Cortex of kidney (tissue), 1 donor: ENCODE results near the gene EIF5.

Experiments
- DNase-seq: peaks from one replicate; lab custom pipeline; 2025; lab: John Stamatoyannopoulos, UW

The EIF5 gene

DNA sequence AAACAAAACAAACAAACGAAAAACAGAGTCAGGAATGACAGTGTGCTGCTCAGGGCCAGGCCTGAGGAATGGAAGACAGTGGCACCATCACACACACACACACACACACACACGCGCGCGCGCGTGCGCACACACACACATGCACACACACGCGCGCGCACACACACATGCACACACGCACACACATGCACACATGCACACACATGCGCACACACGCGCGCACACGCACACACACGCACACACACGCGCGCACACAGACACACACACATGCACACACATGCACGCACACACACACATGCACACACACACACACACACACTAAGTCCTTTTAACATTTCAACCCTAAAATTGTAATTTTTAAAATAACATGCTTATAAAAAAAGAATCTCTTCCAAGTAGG lies 38.0 kb downstream of the EIF5 start:
- DNase-seq = no peak

DNA sequence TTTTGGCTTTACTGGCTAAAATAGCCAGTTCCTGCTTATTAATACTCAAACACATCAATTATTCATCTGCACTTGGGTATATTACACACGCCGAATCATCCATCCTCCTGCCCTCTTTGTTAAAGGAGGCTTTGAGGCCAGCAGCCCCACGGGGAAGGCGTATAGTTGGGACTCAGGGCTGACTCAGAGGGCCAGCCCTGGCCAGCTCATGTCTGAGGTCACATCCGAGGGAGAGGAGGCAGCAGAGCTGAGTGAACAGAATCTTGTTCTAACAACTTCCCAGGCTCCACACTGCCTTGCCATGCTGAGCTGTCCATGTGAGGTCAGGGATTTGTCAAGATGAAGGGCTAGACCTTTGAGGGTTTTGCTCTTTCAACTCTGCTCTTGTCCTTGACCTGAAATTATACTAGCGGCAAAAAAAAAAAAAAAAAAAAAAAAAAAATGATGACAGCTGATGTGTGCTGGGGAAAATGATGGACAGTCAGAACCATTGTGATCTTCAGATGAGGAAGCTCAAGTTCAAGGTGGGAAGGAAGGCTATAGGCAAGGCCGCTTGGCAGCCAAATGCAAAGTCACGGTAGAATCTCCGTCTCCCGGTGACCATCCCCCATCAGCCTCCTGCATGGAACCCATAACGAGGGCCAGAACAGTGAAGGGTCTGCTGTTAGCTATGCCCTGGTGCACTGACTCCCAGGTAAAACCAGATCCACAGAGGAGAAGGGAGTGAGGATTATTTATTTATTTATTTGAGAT lies 38.7 kb downstream of the EIF5 start:
- DNase-seq = no peak

DNA sequence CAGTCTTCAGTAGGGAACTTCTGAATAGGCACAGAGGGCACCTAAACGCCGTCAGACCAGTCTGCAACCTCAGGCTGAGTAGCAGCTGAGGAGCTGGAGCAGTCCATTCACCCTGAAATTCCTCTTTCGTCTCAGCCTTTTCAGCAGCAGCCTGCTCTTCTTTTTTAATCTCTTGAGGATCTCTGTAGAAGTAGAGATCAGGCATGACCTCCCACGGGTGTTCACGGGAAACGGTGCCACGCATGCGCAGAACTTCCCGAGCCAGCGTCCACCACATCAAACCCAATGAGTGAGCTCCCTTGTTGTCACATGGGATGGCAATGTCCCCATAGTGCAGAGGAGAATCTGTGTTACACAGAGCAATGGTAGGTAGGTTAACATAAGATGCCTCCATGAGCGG lies 40.1 kb downstream of the EIF5 start:
- DNase-seq = no peak

DNA sequence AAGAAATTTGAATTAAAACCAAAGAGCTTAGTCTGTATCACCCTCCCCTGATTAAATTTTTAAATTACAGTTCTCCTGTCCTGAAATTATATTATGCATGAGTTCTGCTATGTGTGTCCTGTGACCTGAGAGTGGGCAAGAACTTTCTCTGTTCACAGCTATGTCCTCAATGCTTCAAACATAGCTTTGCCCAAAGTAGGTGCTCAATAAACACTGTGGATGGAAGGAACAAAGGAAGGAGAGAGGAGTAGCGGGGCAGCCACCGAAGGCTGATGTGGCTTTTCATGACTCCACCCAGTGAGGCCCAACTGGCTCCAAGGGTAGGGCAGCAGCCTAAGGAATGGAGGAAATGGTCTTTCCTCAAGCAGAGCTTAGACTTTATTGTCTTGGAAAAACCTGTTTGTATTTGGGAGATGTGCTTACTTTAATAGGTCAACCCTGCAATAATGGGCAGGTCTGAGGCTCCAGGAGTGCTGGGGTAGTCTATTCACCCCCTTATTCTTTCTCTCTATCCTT lies 43.5 kb downstream of the EIF5 start:
- DNase-seq = no peak

DNA sequence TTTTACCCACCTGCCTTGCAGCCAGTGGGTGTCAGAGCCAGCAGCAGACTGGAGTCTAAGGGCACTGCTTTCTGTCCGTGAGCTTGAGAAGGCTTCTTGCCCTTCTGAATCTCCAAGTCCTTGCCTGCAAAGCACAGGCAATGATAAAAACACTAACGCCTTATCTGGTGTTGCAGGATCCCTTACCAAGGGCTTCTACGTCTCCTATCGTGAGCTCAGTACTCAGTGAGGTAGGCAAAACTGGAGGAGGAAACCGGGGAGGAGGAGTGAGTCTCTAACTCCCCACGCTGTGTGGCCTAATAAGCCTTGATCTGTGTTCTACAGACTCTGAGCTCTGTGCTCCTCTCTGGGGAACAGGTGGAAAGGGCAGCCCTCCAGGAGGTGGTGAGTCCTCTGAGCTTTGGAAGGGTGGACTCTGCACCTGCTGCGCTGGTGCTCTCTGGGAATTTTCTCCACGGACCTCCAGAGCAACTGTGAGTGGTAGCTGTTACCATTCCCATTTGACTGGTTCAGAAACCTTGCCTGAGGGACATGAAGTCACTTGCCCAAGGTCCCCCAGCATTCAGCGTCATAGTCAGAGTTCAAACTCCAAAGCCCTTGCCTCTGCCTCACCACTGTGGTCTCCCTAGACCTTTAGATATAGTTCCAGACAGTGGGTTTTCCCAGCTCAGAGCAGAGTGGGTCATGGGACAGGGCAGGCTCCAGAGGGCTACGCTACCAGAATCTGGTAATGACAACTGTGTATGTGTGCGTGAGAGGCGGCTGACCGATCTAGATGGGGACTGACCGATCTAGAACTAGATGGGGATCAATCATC lies 44.2 kb downstream of the EIF5 start:
- no peak for DNase-seq

DNA sequence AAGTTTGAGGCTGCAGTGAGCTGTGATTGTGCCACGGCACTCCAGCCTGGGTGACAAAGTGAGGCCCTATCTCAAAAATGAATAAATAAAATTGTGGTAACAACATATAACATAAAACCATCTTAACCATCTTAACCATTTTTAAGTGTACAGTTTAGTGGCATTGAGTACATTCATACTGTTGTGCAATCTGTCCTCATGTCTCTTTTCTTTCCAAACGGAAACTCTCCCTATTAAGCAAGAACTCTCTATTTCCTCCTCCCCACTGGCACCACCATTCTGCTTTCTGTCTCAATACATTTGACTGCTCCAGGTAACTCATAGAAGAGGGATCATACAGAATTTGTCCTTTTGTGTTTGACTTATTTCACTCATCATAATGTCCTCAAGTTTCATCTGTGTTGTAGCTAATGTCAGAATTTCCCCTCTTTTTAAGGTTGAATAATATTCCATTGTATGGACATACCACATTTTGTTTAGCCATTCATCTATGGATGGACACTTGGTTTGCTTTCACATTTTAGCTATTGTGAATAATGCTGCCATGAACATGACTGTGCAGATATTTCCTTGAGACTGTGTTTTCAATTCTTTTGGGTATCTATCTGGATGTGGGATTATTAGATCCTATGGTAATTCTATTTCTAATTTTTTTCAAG lies 46.8 kb downstream of the EIF5 start:
- DNase-seq = no peak

DNA sequence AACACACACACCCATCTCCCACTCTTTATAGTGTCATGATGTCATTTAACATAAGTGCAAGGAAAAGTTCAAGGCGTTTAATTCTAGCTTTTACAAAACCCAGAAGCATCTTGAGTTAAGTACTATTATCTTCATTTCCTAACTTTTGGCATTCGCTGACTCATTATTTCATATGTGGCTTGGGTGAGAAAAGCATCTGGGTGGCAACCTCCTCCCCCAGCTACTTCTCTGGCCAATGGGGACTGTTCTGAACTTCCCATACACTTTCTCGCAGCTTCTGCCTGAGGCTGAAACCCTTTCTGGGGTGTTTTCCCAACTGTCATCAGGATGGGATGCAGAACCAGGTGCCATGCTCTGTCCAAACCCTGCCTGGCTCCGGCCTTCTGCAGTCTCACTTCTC lies 48.3 kb downstream of the EIF5 start:
- no peak for DNase-seq

DNA sequence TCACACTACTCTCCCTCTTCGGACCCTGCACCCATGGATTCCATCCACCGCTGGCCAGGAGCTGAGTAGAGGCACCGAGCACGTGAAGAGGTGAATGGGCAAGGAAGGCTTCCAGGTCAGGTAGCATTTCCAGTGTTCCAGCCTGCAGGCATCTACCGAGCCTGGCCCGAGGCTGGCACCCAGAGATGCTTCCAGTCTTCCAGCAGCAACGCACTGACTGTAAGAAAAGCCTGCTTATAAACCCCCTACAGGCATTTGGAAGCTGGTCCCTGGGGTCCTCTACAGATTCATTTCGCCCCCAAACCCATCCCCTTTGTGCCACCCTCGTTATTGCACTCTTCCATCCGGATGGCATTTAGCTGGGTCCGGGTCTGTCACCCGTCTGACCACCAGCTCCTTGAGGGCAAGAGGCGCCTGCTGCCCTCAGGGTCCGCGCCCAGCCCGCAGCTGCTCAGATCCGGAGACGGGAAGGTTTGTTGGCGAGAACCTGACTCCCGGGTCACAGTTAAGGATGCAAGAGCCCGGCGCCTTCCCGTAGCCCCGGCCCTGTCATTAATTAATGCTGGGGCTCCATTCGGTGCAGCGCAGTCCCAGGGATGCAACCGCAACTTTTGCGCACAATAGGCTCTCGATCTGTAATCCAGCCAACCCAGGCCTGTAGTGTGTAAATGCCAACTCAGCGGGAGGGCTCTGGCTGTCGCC lies 50.6 kb downstream of the EIF5 start:
- DNase-seq = no peak

DNA sequence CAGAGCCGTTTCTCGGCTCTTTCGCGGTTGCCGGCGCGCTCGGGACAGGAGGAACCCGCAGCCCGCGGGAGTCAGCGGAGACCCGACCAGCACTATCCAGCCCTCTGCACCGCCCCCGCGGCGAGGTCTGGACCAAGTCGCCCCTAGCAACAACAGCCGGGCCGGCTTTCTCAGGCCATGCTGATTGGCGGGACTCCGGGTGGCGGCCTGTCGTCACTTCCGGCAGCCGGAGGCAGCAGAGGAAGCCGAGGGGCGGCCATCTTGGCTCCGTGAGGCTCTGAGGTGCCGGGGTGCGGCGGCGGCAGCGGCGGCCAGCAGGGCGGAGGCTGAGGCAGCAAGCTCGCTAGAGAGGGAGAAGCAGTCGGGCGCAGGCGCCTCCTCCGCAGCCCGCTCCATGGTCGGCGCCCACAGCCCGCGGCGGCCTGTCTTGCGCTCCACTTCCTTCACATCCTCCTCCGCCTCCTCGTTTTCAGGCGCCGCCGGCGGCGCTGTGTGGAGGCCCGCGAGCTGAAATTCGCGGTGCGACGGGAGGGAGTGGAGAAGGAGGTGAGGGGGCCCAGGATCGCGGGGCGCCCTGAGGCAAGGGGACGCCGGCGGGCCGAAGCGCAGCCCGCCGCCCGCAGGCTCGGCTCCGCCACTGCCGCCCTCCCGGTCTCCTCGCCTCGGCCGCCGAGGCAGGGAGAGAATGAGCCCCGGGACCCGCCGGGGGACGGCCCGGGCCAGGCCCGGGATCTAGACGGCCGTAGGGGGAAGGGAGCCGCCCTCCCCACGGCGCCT lies 51.3 kb downstream of the EIF5 start, which contains the start of gene MARK3:
MARK3 (plus strand) TSS at position 264 of the 777 bp plus-strand sequence. CDS start 615 bp downstream, outside the sequence.
- peak; percentile 80 for DNase-seq

DNA sequence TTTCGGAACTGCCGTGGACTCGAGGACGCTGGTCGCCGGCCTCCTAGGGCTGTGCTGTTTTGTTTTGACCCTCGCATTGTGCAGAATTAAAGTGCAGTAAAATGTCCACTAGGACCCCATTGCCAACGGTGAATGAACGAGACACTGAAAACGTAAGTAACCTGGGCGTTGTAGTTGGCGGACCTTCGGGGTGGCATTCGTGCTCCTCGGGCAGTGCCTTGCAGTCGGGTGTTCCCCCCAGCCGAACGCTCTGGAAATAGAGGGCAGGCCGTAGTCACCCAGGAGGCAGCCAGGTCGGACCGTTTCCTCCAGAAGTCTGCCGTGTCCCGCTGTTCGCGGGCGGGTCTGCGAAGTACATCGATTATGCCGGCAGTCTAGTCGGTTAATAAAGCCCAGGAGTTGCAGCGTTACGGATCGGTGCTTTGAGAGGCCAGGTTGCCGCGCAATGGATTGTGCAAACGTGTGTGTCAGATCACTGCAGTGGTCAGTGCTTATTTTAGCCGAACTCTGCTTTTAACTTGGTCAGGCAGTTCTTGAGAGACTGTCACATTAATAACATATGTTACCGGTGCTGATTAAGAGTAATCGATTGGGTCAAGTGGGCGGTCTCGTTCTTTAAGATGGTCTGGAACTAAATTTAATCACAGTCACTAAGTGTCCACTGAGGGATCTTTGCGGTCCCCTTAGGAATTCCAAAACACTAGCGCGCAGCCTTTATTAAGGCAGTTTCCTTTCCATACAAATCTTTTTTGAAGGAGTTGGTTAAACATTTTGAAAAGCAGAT lies 52.1 kb downstream of the EIF5 start:
- DNase-seq = no peak

DNA sequence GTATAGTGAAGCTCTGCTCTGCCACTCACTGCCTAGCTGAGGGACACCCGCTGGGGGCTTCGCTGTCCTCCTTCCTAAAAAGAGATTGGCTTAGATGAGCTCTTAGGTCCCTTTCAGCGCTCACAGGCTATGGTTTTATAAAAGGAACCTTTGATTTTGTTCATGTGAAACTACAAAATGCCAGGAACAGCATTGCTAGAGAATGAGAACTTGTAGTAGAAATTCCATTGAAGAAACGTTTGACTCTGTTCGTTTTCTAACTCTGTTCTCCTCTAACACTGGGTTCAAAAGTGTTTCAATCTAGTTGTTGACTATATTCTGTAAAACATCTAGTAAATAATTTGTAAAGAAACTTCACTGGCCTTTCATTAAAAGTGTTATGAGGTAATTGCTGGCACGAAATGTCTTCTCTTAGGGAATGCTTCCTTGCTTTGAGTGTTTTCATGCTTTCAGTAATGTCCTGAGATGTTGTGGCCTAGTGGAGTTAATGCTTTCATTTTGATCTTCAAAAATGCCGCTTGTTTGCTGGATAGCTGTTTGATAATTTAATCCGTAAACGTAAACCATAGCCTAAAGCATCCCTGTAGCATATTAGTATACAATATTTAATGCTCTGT lies 52.8 kb downstream of the EIF5 start:
- DNase-seq = no peak

DNA sequence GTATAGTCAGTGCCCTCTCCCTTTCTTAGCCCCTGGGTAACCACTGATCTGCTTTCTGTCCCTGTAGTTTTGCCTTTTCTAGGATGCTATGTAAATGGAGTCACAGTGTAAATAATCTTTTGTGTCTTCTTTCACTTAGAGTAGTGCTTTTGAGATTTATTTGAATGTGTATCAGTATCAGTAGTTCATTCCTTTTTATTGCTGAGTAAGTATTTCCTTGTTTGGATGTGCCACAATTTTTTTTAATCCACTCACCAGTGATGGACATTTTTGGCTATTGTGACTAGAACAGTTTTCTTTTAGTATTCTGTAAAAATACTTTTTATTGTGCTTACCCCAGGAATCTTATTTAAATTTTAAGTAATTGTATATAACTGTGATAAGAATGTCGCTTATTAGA lies 54.6 kb downstream of the EIF5 start:
- no peak for DNase-seq

DNA sequence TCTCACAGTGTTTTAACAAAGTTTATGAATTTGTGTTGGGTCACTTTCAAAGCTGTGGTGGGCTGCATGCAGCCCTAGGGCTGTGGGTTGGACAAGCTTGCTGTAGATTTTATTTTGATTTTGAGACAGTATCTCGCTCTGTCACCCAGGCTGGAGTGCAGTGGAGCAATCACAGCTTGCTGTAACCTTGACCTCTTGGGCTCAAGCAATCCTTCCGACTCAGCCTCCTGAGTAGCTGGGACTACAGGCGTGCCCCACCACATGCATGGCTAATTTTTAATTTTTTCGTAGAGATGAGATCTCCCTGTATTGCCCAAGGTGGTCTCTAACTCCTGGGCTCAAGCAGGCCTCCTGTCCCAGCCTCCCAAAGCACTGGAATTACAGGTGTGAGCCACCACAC lies 56.6 kb downstream of the EIF5 start:
- no peak for DNase-seq

DNA sequence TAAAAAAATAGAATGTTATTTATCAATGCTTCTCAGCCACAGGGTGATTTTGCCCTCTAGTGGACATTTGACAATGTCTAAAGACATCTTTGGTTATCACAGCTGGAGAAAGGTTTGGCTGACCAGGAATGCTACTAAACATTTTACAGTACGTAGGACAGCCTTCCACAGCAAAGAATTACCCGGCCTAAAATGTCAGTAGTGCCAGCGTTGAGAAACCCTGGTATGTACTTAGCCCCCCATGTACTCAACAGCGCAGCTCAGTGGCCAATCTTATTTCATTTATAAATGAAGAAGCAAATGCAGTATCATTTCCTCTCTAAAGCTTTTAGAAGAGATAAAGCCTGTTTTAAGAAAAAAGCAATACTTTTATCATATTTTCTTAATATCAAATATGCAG lies 57.0 kb downstream of the EIF5 start:
- DNase-seq = no peak

DNA sequence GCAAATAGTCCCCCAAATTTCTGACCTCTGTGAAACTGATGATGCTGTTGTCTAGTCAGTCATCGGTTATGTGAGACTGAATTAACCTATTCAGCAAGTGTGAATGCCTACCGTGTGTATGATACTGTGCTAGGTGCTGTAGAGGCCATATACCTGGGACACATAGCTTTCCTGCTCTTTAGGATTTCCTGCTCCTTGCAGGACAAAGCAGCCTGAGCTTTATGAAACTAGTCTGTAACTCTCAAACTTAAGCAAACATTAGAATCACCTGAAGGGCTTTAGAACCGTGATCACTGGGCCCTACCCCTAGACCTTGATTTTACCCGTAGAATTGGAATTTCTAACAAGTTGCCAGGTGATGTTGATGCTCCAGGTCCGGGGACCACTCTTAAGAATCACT lies 58.1 kb downstream of the EIF5 start:
- no peak for DNase-seq

DNA sequence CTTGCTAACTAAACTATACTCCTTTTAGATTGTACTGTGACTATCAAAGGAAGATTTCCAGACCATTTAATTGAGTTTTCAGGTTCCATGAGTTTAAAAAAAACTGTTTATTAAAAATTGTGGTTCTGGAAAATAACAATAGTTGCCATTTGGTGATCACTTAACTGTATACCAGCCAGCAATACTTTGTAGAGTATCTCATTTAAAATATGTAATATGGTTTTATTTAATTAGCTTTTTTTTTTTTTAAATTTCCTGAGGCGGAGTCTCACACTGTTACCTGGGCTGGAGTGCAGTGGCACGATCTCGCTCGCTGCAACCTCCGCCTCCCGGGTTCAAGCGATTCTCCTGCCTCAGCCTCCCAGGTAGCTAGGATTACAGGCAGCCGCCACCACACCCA lies 58.5 kb downstream of the EIF5 start:
- DNase-seq = no peak

DNA sequence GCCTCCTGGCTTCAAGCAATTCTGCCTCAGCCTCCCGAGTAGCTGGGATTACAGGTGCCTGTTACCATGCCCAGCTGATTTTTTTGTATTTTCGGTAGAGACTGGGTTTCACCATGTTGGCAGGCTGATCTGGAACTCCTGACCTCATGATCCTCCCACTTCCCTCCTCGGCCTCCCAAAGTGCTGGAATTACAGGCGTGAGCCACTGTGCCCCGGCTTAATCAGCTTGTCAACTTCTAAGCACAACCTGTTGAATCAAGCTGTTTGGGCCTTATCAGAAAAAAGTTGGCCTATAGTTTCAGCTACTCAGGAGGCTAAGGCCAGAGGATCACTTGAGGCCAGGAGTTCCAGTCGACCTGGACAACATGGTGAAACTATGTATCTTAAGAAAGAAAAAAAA lies 59.0 kb downstream of the EIF5 start:
- no peak for DNase-seq

DNA sequence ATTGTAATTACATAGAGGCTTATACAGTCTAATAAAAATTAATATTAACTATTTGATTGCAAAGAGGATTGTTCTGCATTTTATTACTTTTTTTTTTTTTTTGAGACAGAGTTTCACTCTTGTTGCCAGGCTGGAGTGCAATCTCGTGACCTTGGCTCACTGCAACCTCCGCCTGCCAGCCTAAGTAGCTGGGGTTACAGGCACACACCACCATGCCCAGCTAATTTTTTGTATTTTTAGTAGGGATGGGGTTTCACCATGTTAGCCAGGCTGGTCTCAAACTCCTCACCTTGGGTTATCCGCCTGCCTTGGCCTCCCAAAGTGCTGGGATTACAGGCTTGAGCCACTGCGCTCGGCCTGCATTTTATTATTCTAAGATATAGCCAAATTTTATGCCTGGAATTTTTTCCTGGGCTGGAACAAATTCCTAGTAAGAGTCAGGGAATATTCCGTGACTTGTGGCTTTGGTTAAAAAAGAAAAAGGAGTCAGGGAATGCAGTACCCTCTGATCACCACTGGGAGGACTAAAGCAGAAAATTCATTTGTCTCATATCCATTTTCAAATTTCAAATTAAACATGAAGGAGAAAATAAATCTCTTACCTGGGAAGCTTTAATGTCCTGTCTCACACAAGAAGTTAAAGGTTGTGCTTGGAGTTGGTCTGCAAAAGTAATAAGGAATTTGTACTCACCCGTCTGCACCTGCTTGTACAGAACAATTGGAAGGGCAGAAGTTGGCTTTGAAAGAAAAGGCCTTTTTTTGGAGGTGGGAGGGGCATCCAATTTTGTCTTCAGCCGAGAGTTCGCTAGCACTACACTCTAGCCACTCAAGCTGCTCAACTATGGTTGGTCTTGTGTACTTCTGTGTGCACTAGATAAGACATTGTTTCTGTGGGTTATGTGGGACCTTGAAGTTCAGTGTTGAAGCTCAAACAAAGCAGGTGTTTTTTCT lies 59.9 kb downstream of the EIF5 start:
- DNase-seq = no peak
